Pancreas (tissue), 10 donors: ENCODE measurements around the gene SCGN. TPM values are rescaled to one million over a fixed set of nuclear protein-coding genes. Genes with fewer than 3 reads are reported as not detected.

Source experiments
- ATAC-seq, 4 donors: fragments of 200-7000 bp; cut with Tn5 transposase; one replicate each; pipeline versions ENCODE4 v1.8.0 to v1.9.1; 2020; ENCODE audit warnings: mild to moderate bottlenecking in 4 of 4, moderate library complexity in 4 of 4
- DNase-seq, 6 donors: peaks; one replicate each; pipeline ENCODE4 v3.0.0-alpha.2; 2020
- FAIRE-seq: peaks from 2 replicates; lab custom pipeline; 2012; peaks lifted over from hg19 to GRCh38; lab: Jason Lieb, UNC
- H3K27ac ChIP-seq, 4 donors: fragments of 200-600 bp; sonication (generic); 1 replicate in 3 of 4; 2 replicates in 1 of 4; pipeline versions ENCODE4 v1.5.0 to v1.8.0; 2020
- H3K27me3 ChIP-seq, 4 donors: fragments of 200-600 bp; one replicate each; pipeline ENCODE4 v1.8.0; 2021
- H3K36me3 ChIP-seq, 3 donors: fragments of 200-600 bp; sonication (generic) in 1 of 3; one replicate each; pipeline versions ENCODE4 v1.5.0 to v1.8.0; 2020 to 2021
- H3K4me1 ChIP-seq, 3 donors: fragments of 200-600 bp; one replicate each; pipeline ENCODE4 v1.8.0; 2021
- H3K4me3 ChIP-seq, 4 donors: fragments of 200-600 bp; sonication (generic) in 2 of 4; one replicate each; pipeline versions ENCODE4 v1.5.0 to v1.8.0; 2020 to 2021
- H3K9me3 ChIP-seq, 4 donors: fragments of 200-600 bp; one replicate each; pipeline ENCODE4 v1.8.0; 2021
- WGBS, 2 donors: extraction: QIAGEN DNeasy Blood & Tissue Kit; methylation state at CpG; one replicate each; pipeline ENCODE4 v1.1.7; 2013; 5-methylcytosine and 5-hydroxymethylcytosine counted together
- intact Hi-C, 3 donors: fragments of 100-400 bp; cut with DNase I; formaldehyde crosslinking; loops; one replicate each; pipeline versions ENCODE4 v1.11.1 to v1.14.2; 2022
- polyA plus RNA-seq, 2 donors: library from polyadenylated mRNA; stranded (reverse); fragments of 200-250 nt; gene quantifications; one replicate each; pipeline ENCODE4 v1.2.3, GENCODE V29; 2013
- total RNA-seq, 6 donors: library from RNA; stranded (reverse); fragmentation: NEBNext Ultra II Directional in 4 of 6; extraction: Animal tissue kit (Norgen Biotek cat#: 25700) in 4 of 6; gene quantifications; one replicate each; pipeline versions ENCODE4 v1.2.1 to v1.2.4, GENCODE V29; 2021 to 2023
- TF ChIP-seq, protein P1 (sequence below), 4 donors: fragments of 200-600 bp; sonication (generic) in 3 of 4; IDR thresholded peaks; one replicate each; pipeline versions ENCODE4 v1.5.0 to v1.8.0; 2021; ENCODE audit warnings: antibody characterized with exemption in 4 of 4
- donor health status: healthy with polysubstance abuse.
- donor health status: DM: no; HTN: no; CAD: no; lungs with moderate emphysema.
- donor health status: DM: no; HTN: no; CAD: no.
- donor health status: control.
- donor health status: control.
- donor health status: Bipolar disorder and iron deficiency.
- donor health status: DM: yes; HTN: yes; CAD: no.
- donor health status: DM: no; HTN: no; CAD: no.
- donor health status: DM: no; HTN: no; CAD: no.
- donor health status: DM: yes; HTN: yes; CAD: no.

SCGN gene
- total and polyA plus RNA-seq, 8 donors, result 13.4 to 224 (median 30.3) TPM

DNA sequence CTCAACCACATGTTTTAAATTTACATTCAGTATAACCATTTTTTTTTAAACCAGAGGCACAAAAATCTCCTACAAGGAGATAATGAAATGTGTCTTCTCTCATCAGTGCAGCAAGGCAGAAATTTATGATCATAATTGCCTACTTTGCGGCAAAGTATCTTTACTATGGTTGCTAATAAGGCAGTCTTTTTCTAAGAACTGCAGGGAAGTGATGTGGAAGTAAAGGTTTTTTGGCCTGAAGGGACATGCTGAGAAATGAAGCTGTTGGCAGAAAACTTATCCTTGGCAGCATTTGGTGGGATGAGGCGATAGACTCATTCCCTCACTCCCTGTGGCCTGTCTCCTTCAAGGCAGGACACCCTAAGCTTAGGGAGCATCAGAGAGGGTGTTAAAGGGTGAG lies 48.7 kb downstream of the SCGN start:
- no peaks in the 10 kb centered on the region for H3K36me3 ChIP-seq
- no peak for ATAC-seq
- FAIRE-seq, result no peak
- TF ChIP-seq, protein P1, sequence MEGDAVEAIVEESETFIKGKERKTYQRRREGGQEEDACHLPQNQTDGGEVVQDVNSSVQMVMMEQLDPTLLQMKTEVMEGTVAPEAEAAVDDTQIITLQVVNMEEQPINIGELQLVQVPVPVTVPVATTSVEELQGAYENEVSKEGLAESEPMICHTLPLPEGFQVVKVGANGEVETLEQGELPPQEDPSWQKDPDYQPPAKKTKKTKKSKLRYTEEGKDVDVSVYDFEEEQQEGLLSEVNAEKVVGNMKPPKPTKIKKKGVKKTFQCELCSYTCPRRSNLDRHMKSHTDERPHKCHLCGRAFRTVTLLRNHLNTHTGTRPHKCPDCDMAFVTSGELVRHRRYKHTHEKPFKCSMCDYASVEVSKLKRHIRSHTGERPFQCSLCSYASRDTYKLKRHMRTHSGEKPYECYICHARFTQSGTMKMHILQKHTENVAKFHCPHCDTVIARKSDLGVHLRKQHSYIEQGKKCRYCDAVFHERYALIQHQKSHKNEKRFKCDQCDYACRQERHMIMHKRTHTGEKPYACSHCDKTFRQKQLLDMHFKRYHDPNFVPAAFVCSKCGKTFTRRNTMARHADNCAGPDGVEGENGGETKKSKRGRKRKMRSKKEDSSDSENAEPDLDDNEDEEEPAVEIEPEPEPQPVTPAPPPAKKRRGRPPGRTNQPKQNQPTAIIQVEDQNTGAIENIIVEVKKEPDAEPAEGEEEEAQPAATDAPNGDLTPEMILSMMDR (IDR thresholded peaks at IDR 0.05), result no peak
- H3K9me3 ChIP-seq, result no peaks in the 10 kb centered on the region
- no peak overlapping the region for H3K4me3 ChIP-seq
- peaks cover 0 to 4% (median 0%) of the 10 kb centered on the region in 3 donors for H3K4me1 ChIP-seq
- no peaks in the 10 kb centered on the region for H3K27me3 ChIP-seq
- H3K27ac ChIP-seq, result no peak overlapping the region
- no peak for DNase-seq
- intact Hi-C loops, result no loop called here
- 95 to 97% methylated on average over 2 of the region's 2 CpGs for WGBS, 2 donors

DNA sequence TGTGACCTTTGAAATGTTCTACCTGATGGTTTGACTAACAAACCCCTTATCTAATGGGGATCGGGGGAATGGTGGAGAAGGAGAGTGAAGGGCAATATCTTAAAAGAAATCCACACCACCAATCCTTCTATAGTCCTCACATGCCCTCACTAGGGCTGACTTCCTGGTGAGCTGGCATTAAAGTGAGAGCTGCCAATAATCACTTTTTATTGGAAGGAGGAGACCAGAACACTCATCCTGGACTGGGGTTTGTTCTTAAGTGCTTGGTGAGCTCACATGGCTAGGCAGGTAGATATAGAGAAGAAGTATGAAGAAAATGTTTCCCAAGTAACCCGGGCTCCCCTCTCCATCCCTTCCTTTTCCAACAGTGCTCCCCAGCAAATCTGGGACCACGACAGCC lies 49.8 kb downstream of the SCGN start:
- FAIRE-seq (no peak), DNase-seq (no peak), ATAC-seq (no peak)
- intact Hi-C loops, result no loop called here
- H3K4me1 ChIP-seq, result no peaks in the 10 kb centered on the region
- TF ChIP-seq, protein P1 (IDR thresholded peaks at IDR 0.05), result no peak
- no peaks in the 10 kb centered on the region for H3K36me3 ChIP-seq
- no peak overlapping the region for H3K4me3 ChIP-seq
- WGBS, 2 donors, result 86 to 93% methylated on average over 3 of the region's 3 CpGs
- H3K27ac ChIP-seq, result no peak overlapping the region
- H3K27me3 ChIP-seq, result no peaks in the 10 kb centered on the region
- H3K9me3 ChIP-seq, result no peaks in the 10 kb centered on the region

DNA sequence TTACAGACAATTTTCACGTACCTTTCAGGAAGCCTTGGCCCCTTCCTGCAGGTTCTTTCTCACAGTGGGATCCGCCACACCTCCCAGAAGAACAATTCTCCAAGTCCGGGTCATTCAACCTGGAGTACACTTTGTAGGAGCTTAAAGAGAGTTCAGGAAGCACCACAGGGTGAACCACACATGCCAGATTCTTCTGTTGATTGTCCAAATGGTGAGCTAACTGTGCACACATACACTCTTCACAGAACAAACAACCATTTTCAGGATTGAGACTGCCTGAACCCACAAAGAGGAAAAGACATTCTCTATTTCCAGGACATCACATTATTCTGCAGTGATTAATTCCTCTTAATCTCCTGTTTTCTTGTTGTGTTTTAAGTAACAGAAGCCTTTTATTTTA lies 51.0 kb downstream of the SCGN start:
- FAIRE-seq, result no peak
- WGBS, 2 donors, result 91 to 92% methylated on average over 3 of the region's 3 CpGs

DNA sequence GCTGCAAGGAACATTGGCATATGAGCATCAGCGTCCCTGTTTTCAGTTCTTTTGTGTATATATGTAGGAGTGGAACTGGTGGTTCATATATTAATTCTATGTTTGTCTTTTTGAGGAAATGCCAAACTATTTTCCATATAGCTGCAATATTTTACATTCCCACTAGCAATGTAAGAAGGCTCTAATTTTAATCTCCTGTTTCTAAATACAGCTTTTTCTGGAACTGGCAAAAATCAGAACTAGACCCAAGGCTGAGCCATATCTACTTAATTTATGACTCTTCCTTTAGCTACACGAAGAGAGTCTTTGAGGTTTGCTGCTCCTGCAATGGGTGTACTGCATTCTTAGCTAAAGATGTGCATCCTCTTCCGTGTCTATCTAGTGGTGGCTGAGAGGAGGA lies 52.0 kb downstream of the SCGN start:
- intact Hi-C loops, result no loop called here
- ATAC-seq, result no peak
- Histone ChIP-seq H3K9me3 (no peaks in the 10 kb centered on the region), H3K36me3 (no peaks in the 10 kb centered on the region), H3K4me3 (no peak overlapping the region), H3K4me1 (no peaks in the 10 kb centered on the region), H3K27ac (no peak overlapping the region), H3K27me3 (no peaks in the 10 kb centered on the region)
- WGBS, 2 donors, result 85% methylated on average over 3 of the region's 3 CpGs
- TF ChIP-seq, protein P1 (IDR thresholded peaks at IDR 0.05), result no peak
- FAIRE-seq, result no peak
- no peak for DNase-seq

More for the DNA sequence above, 51.0 kb downstream of the SCGN start:
- ATAC-seq (peak in 2 of 4 donors; percentile 32 to 64), DNase-seq (no peak)
- no peak overlapping the region for H3K4me3 ChIP-seq
- intact Hi-C loops, result no loop called here
- H3K27me3 ChIP-seq, result no peaks in the 10 kb centered on the region
- H3K27ac ChIP-seq, result no peak overlapping the region
- TF ChIP-seq, protein P1 (IDR thresholded peaks at IDR 0.05), result no peak
- no peaks in the 10 kb centered on the region for H3K4me1 ChIP-seq
- no peaks in the 10 kb centered on the region for H3K9me3 ChIP-seq
- H3K36me3 ChIP-seq, result no peaks in the 10 kb centered on the region

DNA sequence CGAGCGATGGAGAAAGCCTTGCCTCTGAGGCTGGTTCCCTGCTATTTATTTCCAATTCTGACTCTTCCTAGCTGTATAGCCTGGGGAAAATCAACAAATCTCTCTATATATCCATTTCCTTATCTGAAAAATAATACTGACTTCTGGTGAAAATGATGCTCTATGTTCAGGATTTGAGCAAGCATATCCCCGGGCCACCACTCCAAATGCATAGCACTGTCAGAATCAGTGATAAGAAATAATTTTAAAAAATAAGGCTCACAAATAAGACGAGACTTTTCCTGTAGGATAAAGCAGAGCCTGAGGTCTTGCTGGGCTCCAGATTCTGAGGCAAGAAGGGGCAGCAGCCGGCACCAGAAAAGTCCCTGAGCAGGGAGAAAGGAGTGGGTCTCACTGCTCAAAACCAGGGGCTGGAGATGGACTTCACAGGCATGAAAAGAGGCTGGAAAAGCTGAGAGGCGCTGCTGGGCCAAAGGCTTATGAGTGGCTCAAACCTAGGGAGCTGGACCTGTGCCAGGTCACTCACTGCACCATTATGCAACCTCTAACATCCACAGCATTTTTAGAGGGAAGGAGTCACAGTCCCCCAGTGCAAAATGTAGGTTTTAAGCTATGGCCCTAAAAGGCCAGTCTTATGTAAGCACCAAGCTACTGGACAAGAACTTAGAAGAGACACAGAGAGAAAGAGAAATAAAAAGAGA lies 54.4 kb downstream of the SCGN start:
- intact Hi-C loops, result no loop called here
- no peaks in the 10 kb centered on the region for H3K4me1 ChIP-seq
- peak in 5 of 6 donors; percentile 14 to 74 (median 52) for DNase-seq
- no peak for FAIRE-seq
- no peak overlapping the region for H3K27ac ChIP-seq
- WGBS, 2 donors, result 83 to 90% methylated on average over 6 of the region's 6 CpGs
- ATAC-seq, result peak in 3 of 4 donors; percentile 46 to 77 (median 73)
- H3K27me3 ChIP-seq, result no peaks in the 10 kb centered on the region
- H3K9me3 ChIP-seq, result no peaks in the 10 kb centered on the region
- TF ChIP-seq, protein P1 (IDR thresholded peaks at IDR 0.05), result no peak
- no peaks in the 10 kb centered on the region for H3K36me3 ChIP-seq
- H3K4me3 ChIP-seq, result no peak overlapping the region
